ENCODE results near the gene SLC27A2. TPM values are rescaled to one million over a fixed set of nuclear protein-coding genes. Genes with fewer than 3 reads are reported as not detected.

The SLC27A2 gene
- total RNA-seq, 1 donor from 2014 or later = 22.9 TPM

GRCh38 chr15:50275091-50275490 lies 93.1 kb downstream of the SLC27A2 start:
- no peak for DNase-seq (ENCODE audit: low spot score)

- no peak for DNase-seq (ENCODE audit: low spot score)
These were observed 93.9 kb downstream of the SLC27A2 start for GRCh38 chr15:50275908-50276307.

GRCh38 chr15:50277370-50277769 lies 95.4 kb downstream of the SLC27A2 start:
- DNase-seq (ENCODE audit: low spot score) = no peak

- no peak for DNase-seq (ENCODE audit: low spot score)
These were observed 96.5 kb downstream of the SLC27A2 start for GRCh38 chr15:50278496-50278895.

GRCh38 chr15:50280271-50280670 lies 98.3 kb downstream of the SLC27A2 start:
- DNase-seq (ENCODE audit: low spot score) = no peak

- DNase-seq (ENCODE audit: low spot score) = no peak
These were observed 99.4 kb downstream of the SLC27A2 start for GRCh38 chr15:50281427-50281826.

Other genes starting within 250 kb of the SLC27A2 start
- gene ATP8B4, start 63.0 kb upstream of the SLC27A2 start, total RNA-seq = 15.8 TPM
- 11.7 TPM for gene HDC, start 83.5 kb downstream of the SLC27A2 start, total RNA-seq
- 16.0 TPM for gene GABPB1, start 173.0 kb downstream of the SLC27A2 start, total RNA-seq
- gene USP8, start 242.2 kb downstream of the SLC27A2 start, total RNA-seq = 62.6 TPM